Hepatocyte (in vitro differentiated cells): ENCODE results near the gene NKAP. TPM values are rescaled to one million over a fixed set of nuclear protein-coding genes. Genes with fewer than 3 reads are reported as not detected.
A peak's percentile ranks its signal among the peaks of the same experiment; 100 is the strongest.

Experiments
- DNase-seq: peaks from one replicate; pipeline ENCODE4 v3.0.0-alpha.2; 2016; ENCODE audit warnings: low spot score
- H2AFZ ChIP-seq: fragments of 200-600 bp; sonication (generic); 2 replicates; pipeline ENCODE4 v1.6.0; 2016; ENCODE audit warnings: antibody characterized with exemption, mild to moderate bottlenecking
- H3K27ac ChIP-seq: fragments of 200-600 bp; sonication (generic); 2 replicates; pipeline ENCODE4 v1.5.1; 2016; ENCODE audit warnings: mild to moderate bottlenecking
- H3K27me3 ChIP-seq: fragments of 200-600 bp; sonication (generic); 2 replicates; pipeline ENCODE4 v1.6.1; 2016
- H3K36me3 ChIP-seq: fragments of 200-600 bp; sonication (generic); replicated peaks from 2 replicates; pipeline ENCODE4 v1.5.1; 2016; ENCODE audit warnings: low read depth; ENCODE audit not compliant: insufficient read depth
- H3K4me1 ChIP-seq: fragments of 200-600 bp; sonication (generic); 2 replicates; pipeline ENCODE4 v1.5.1; 2016; ENCODE audit warnings: mild to moderate bottlenecking, moderate library complexity; ENCODE audit not compliant: insufficient read depth
- H3K4me2 ChIP-seq: fragments of 200-600 bp; sonication (generic); 2 replicates; pipeline ENCODE4 v1.6.0; 2016
- H3K4me3 ChIP-seq: fragments of 200-600 bp; sonication (generic); 2 replicates; pipeline ENCODE4 v1.5.1; 2016; ENCODE audit warnings: mild to moderate bottlenecking
- H3K79me2 ChIP-seq: fragments of 200-600 bp; sonication (generic); 2 replicates; pipeline ENCODE4 v1.6.0; 2017; ENCODE audit warnings: mild to moderate bottlenecking
- H3K9me2 ChIP-seq: fragments of 200-600 bp; sonication (generic); replicated peaks from 2 replicates; pipeline ENCODE4 v1.6.0; 2017; ENCODE audit warnings: mild to moderate bottlenecking; ENCODE audit not compliant: insufficient read depth
- H3K9me3 ChIP-seq: fragments of 200-600 bp; sonication (generic); 2 replicates; pipeline ENCODE4 v1.5.1; 2016; ENCODE audit warnings: low read depth, mild to moderate bottlenecking
- H4K20me1 ChIP-seq: fragments of 200-600 bp; sonication (generic); 2 replicates; pipeline ENCODE4 v1.6.0; 2016; ENCODE audit warnings: mild to moderate bottlenecking; ENCODE audit not compliant: insufficient read depth, poor library complexity, severe bottlenecking
- EZH2 ChIP-seq: fragments of 200-600 bp; sonication (generic); IDR thresholded peaks from 2 replicates; pipeline ENCODE4 v1.6.1; 2016; ENCODE audit warnings: antibody characterized with exemption, mild to moderate bottlenecking, borderline replicate concordance
- EZH2phosphoT487 ChIP-seq: fragments of 200-600 bp; sonication (generic); IDR thresholded peaks from one replicate; pipeline ENCODE4 v1.6.1; 2018; ENCODE audit warnings: antibody characterized with exemption, mild to moderate bottlenecking, low read depth, moderate library complexity; ENCODE audit not compliant: unreplicated experiment, severe bottlenecking
- WGBS: methylation state at CpG from one replicate; pipeline ENCODE4 v1.1.6; 2016; ENCODE audit warnings: low lambda C conversion rate; ENCODE audit errors: missing lambda C conversion rate; 5-methylcytosine and 5-hydroxymethylcytosine counted together
- polyA plus RNA-seq: library from polyadenylated mRNA; unstranded; fragments of >200 nt; fragmentation: Nextera tagmentation; extraction: Ambion mirVana; gene quantifications from 2 replicates; pipeline ENCODE4 v1.2.1, GENCODE V29; 2016
- total RNA-seq: library from RNA; depleted of rRNA; stranded (reverse); fragments of >200 nt; gene quantifications from 2 replicates; pipeline ENCODE4 v1.2.3, GENCODE V29; 2014
- TF ChIP-seq, protein P1 (sequence below): fragments of 200-600 bp; sonication (generic); IDR thresholded peaks from 2 replicates; pipeline ENCODE4 v1.5.1; 2016; ENCODE audit warnings: antibody characterized with exemption, mild to moderate bottlenecking; ENCODE audit not compliant: poor library complexity

The NKAP gene
- total and polyA plus RNA-seq, 2 experiments from 2014 or later, result 4.3 to 7.1 TPM

DNA sequence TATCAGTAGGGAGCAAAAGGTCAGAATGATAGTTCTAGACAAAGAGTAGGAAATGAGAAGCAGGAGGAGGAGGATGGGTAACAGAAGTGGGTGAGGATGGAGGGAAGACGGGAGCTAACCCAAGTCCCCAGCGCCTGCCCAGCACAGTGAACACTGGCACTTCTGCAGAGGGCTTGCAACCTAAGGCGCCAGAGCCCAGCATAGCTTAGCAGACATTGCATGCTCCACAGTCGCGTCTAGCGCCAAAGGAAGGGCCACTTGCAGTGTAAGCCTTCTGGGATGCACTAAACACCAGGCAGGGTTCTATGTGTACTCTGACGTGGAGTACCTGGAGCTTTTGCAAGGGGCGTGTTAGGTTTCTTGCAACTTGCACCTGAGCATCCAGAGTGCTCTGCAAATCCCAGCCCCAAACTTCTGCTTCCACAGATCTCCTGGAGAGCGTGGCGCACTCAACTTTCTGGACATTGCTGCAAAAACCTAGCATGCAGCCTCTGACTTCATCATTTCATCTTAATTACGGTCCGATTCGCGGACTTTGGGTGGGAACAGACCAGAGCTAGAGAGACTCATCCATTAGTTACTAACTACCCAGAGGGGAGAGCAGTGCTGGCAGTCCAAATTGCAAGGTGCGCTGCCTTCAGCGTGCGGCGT is 46.5 kb upstream of the NKAP start:
- DNase-seq, result no peak
- Histone ChIP-seq H3K36me3 (no peaks in the 10 kb centered on the region), H2AFZ (no peak overlapping the region), H3K9me3 (no peaks in the 10 kb centered on the region), H3K79me2 (no peaks in the 10 kb centered on the region), H3K27ac (no peak overlapping the region), H3K4me2 (peak overlapping the region; percentile 83), H3K9me2 (no peaks in the 10 kb centered on the region), H3K4me3 (no peak overlapping the region), H3K4me1 (no peaks in the 10 kb centered on the region), H3K27me3 (peaks cover 52% of the 10 kb centered on the region), H4K20me1 (no peaks in the 10 kb centered on the region)
- 54% methylated on average over 18 of the region's 18 CpGs for WGBS
- TF ChIP-seq EZH2phosphoT487, result no peak
- no peak for TF ChIP-seq EZH2
- TF ChIP-seq, protein P1, sequence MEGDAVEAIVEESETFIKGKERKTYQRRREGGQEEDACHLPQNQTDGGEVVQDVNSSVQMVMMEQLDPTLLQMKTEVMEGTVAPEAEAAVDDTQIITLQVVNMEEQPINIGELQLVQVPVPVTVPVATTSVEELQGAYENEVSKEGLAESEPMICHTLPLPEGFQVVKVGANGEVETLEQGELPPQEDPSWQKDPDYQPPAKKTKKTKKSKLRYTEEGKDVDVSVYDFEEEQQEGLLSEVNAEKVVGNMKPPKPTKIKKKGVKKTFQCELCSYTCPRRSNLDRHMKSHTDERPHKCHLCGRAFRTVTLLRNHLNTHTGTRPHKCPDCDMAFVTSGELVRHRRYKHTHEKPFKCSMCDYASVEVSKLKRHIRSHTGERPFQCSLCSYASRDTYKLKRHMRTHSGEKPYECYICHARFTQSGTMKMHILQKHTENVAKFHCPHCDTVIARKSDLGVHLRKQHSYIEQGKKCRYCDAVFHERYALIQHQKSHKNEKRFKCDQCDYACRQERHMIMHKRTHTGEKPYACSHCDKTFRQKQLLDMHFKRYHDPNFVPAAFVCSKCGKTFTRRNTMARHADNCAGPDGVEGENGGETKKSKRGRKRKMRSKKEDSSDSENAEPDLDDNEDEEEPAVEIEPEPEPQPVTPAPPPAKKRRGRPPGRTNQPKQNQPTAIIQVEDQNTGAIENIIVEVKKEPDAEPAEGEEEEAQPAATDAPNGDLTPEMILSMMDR, result no peak

DNA sequence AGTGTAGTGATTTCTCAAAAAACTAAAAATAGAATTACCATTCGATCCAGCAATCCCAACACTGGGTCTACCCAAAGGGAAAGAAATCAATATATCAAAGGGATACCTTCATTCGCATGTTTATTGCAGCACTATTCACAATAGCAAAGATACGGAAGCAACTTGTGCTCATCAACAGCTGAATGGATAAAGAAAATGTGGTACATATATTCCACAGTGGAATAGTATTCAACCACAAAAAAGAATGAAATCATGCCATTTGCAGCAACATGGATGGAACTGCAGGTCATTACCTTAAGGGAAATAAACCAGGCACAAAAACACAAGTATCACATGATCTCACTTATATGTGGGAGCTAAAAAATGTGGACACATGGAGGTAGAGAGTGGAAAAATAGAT is 42.7 kb upstream of the NKAP start:
- H3K9me2 ChIP-seq, result no peaks in the 10 kb centered on the region
- peaks cover 23% of the 10 kb centered on the region for H3K27me3 ChIP-seq
- H3K27ac ChIP-seq, result no peak overlapping the region
- no peaks in the 10 kb centered on the region for H3K4me1 ChIP-seq
- no peak overlapping the region for H3K4me3 ChIP-seq
- no peak overlapping the region for H3K4me2 ChIP-seq
- H3K9me3 ChIP-seq, result no peaks in the 10 kb centered on the region
- H3K79me2 ChIP-seq, result no peaks in the 10 kb centered on the region
- no peaks in the 10 kb centered on the region for H3K36me3 ChIP-seq
- TF ChIP-seq EZH2phosphoT487, result no peak
- TF ChIP-seq EZH2, result no peak
- TF ChIP-seq, protein P1, result no peak
- H2AFZ ChIP-seq, result no peak overlapping the region
- DNase-seq, result no peak
- 85% methylated on average over 3 of the region's 3 CpGs for WGBS
- H4K20me1 ChIP-seq, result no peaks in the 10 kb centered on the region

DNA sequence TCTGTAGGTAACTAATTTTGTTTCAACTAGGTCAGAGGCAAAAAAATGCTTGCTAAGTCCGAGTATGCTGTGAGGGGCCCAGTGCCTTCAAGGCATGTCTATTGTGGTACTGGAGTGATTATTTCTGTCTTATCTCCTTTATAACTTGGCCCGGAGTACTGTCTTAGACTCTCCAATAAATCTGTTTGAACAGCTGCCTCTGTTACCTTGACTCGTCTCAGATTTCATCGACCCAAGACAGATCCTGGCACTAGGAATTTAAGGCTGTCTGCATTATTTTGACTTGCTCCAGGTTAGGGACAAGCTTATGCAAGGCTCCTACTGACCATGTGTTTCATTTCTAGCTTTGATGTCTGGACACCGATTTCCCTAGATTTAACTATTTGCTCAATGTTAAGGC is 41.1 kb upstream of the NKAP start:
- WGBS, result 41% methylated on average over 5 of the region's 5 CpGs
- Histone ChIP-seq H2AFZ (no peak overlapping the region), H3K4me3 (no peak overlapping the region), H4K20me1 (no peaks in the 10 kb centered on the region), H3K27me3 (peaks cover 8% of the 10 kb centered on the region), H3K4me1 (no peaks in the 10 kb centered on the region), H3K27ac (no peak overlapping the region), H3K9me3 (no peaks in the 10 kb centered on the region), H3K4me2 (no peak overlapping the region), H3K9me2 (no peaks in the 10 kb centered on the region), H3K36me3 (no peaks in the 10 kb centered on the region), H3K79me2 (no peaks in the 10 kb centered on the region)
- no peak for DNase-seq
- no peak for TF ChIP-seq EZH2

DNA sequence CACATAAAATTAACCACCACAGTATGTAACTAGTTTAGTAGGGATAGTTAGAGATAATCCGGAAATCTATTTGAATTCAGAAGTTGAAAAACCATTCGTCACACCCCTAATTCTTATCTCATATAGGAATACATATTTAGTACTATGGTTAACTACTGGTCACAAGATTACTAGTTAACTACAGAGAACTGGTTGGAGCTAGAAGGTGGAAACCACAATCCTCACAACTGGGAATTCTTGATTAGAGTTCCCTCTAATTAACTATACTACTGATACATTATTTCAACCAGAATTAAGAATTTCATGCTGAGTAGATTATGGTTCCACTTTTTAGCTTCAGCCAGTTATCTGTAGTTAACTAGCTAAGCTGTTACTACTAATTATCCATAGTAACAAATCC is 39.9 kb upstream of the NKAP start:
- no peaks in the 10 kb centered on the region for H3K4me1 ChIP-seq
- no peak overlapping the region for H2AFZ ChIP-seq
- no peaks in the 10 kb centered on the region for H3K9me3 ChIP-seq
- no peak overlapping the region for H3K4me2 ChIP-seq
- H4K20me1 ChIP-seq, result no peaks in the 10 kb centered on the region
- no peak overlapping the region for H3K27ac ChIP-seq
- no peak overlapping the region for H3K4me3 ChIP-seq
- H3K36me3 ChIP-seq, result no peaks in the 10 kb centered on the region
- H3K9me2 ChIP-seq, result no peaks in the 10 kb centered on the region
- H3K79me2 ChIP-seq, result no peaks in the 10 kb centered on the region
- 69% methylated on average over 2 of the region's 2 CpGs for WGBS
- no peak for DNase-seq
- H3K27me3 ChIP-seq, result no peaks in the 10 kb centered on the region
- TF ChIP-seq, protein P1, result no peak
- TF ChIP-seq EZH2phosphoT487, result no peak
- no peak for TF ChIP-seq EZH2
